ENCODE data around the gene SLC22A14.
"Not testable (repeated sequence)": the region's sequence is repeated elsewhere in the genome, so short reads cannot be mapped to it uniquely, and the experiment has no call there.

Gene SLC22A14

DNA sequence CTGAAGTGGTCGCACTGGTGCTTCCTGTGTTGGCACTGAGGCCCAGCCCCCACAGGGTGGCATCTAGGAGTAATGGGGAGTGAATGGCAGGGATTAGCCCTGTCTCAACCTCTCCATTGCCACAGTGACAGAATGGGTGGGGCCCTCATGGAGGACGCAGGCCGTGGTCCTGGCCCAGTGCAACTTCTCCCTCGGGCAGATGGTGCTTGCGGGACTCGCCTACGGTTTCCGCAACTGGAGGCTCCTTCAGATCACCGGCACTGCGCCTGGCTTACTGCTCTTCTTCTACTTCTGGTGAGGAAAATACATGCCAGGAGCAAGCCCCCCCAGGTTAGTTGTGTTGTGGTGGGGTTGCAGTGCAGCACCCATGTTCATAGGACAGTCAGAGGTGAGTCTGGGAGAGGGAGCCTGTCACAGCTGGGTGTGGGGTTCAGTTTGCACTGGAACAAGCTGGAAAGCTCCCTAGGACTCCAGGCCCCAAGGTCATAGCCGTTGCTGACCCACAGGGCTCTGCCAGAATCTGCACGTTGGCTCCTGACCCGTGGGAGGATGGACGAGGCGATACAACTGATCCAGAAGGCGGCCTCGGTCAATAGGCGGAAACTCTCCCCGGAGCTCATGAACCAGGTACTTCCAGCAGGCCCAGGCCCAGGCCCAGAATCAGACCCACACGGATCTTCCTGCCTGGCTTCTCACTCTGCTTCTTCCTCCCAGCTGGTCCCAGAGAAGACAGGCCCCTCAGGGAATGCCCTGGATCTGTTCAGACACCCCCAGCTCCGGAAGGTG lies 7.0 kb upstream of the SLC22A14 start:
- no peak for DNase-seq

- no peak for DNase-seq
Observed at GRCh38 chr3:38275658-38276057, 6.4 kb upstream of the SLC22A14 start.

GRCh38 chr3:38276081-38276916 lies 5.8 kb upstream of the SLC22A14 start:
- DNase-seq, result no peak

- no peak for DNase-seq
Observed at GRCh38 chr3:38276917-38277630, 5.0 kb upstream of the SLC22A14 start.

DNA sequence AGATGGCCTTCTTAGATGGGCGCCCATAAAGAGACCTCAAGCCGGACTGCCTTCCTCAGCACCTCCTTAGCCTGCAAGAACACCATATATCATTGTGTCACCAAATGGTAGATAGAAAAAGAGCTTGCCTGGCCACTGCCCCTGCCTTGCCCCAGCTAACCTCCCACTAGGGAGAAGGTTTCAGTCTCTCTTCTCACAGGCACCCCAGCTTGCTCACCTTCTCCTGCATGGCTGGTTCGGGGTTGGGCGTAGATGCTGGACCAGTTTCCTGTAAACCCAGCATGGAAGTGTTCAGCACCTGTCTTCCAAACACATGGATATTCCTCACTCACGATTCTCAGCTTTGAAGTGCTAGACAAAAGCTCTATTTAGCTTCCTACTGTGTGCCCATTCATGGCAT lies 3.3 kb upstream of the SLC22A14 start:
- DNase-seq, result no peak

GRCh38 chr3:38283810-38284755 lies 2.0 kb downstream of the SLC22A14 start:
- no peak for DNase-seq

GRCh38 chr3:38284756-38285150 lies 2.7 kb downstream of the SLC22A14 start:
- DNase-seq, result no peak

DNA sequence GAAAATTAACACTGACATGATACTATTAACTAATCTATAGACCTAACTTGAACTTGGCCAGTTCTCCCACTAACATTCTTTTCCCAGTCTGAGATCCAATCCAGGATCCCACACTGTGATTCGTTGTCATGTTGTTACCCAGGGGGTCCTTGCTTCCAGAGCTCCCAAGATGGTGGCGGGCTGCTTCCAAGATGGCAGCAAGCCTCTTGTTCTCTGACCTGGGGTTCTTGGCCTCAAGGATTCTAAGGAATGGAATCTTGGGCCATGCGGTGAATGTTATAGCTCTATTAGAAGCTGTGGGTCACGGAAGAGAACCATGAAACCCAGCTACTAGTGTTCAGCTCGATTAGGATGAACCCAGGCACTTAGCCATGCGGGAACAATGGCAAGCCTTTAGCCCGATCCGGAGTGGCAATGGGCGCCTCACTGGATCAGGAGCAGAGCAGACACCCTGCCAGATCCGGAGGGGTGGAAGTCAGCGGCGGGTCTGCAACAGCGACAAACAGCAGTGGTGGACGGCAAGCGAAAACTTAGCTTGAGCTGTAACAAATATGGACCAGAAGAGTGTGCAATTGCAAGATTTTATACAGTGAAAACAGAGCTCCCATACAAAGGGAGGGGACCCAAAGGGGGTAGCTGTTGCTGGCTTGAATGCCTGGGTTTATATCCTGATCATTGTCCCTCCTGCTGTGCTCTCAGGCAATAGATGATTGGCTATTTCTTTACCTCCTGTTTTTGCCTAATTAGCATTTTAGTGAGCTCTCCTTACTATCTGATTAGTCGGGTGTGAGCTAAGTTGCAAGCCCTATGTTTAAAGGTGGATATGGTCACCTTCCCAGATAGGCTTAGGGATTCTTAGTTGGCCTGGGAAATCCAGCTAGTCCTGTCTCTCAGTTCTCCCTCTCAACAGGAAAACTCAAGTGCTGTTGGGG lies 7.5 kb downstream of the SLC22A14 start:
- not testable (repeated sequence) for DNase-seq

- not testable (repeated sequence) for DNase-seq
Observed at GRCh38 chr3:38297053-38297452, 15.0 kb downstream of the SLC22A14 start.

GRCh38 chr3:38297537-38297936 lies 15.4 kb downstream of the SLC22A14 start:
- no peak for DNase-seq

GRCh38 chr3:38297947-38298711 lies 16.0 kb downstream of the SLC22A14 start:
- DNase-seq, result no peak

DNA sequence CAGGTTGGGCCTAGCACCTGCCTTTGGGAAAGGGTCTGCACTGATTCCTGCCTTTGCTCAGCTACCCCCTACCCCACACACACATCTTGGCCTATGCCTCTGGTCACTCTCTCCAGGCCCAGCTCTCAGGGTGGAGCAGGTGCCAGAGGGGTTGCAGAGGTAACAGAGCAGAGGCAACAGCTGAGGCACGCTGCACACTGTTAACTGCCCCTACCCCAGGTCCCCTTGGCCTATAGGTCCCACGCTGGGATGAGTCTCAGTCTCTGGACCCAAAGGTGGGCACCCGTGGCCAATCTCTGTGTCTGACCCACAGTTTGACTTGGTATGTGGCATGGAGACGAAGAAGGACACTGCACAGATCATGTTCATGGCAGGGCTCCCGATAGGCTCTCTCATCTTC lies 24.8 kb downstream of the SLC22A14 start:
- no peak for DNase-seq

- DNase-seq, result no peak
Observed at GRCh38 chr3:38307599-38307998, 25.5 kb downstream of the SLC22A14 start.

DNA sequence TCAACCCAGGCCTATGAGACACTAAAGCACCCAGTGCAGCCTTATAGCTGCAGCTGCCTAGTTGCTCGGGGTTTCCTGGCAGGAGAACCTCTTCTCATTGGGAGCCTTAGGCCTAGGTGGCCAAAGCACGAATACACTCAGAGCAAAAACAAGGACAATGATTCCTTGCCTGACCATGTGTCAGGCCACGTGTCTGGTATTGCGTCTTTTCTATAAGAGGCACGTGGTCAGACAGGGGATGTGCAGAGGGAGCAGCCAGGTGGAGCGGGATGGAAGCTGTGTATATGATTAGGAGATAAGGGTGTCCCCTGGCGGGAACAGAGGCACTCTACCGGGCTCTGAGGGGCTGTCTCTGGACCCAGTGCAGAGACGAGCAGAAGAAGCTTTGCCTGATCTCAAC lies 26.4 kb downstream of the SLC22A14 start:
- no peak for DNase-seq

DNA sequence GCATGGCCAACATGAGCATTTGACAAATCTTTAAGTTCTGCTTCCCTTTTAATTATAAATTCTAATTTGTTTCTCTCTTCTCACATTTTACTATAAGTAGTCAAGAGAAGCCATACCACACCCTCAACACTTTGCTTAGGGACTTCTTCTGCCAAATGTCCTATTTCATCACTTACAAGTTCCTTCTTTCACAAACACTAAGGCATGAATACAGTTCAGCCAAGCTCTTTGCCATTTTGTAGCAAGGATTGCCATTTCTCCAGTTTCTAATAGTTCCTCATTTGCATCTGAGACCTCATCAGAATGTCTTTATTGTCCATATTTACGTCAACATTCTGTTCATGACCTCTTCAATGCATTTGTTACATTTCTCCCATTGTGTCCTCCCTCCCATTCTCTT lies 29.4 kb downstream of the SLC22A14 start:
- DNase-seq, result no peak

- no peak for DNase-seq
Observed at GRCh38 chr3:38311941-38312340, 29.8 kb downstream of the SLC22A14 start.

GRCh38 chr3:38312356-38312755 lies 30.3 kb downstream of the SLC22A14 start:
- no peak for DNase-seq

- no peak for DNase-seq
Observed at GRCh38 chr3:38313263-38313662, 31.2 kb downstream of the SLC22A14 start.

GRCh38 chr3:38313695-38314094 lies 31.6 kb downstream of the SLC22A14 start:
- DNase-seq, result no peak

DNA sequence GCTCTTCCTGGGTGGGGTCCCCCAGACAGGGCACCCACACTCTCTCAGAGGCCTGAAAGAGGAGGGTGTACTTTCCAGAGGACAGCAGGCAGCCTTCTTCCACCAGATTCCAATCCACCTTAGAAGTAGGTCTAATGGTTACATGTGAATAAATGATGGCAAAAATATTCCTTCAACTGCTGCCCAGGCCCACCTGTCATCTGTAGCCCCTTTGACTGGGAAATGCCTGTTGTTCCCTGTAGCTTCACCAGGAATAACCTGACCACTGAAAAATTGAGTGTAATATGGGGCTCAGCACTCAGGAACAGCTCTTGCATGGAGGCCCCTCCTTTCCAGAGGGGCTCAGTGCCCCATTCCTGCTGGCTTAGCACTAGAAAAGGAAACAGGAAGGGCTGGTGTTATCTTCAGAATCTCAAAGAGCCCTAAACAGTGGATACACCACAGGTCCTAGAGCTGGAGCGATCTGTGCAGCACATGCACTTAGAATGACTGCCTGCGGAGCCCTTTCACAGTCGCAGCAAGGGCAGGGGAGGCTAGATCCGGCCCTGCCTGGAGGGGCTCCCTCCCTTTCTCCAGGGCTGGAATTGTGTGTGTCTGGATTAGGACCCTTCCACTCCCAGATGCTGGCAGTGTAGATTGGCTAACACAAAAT lies 32.1 kb downstream of the SLC22A14 start:
- DNase-seq, result no peak

All from activated gamma-delta T cell treated with Interleukin-2 at 50 U/mL for 16 hours (primary cell).